KOPT-K1 (cell line): ENCODE data around the gene CCL27.
"Not testable (repeated sequence)": the region's sequence is repeated elsewhere in the genome, so short reads cannot be mapped to it uniquely, and the experiment has no call there.

Experiments used
- H3K27ac ChIP-seq: fragments of 200-600 bp; sonication (generic); 2 replicates; pipeline ENCODE4 v1.5.1; 2016; ENCODE audit warnings: antibody characterized with exemption, mild to moderate bottlenecking, low read depth, low read length; ENCODE audit not compliant: poor library complexity, severe bottlenecking
- H3K36me3 ChIP-seq: fragments of 200-600 bp; sonication (generic); 2 replicates; pipeline ENCODE4 v1.5.1; 2017; ENCODE audit warnings: antibody characterized with exemption, mild to moderate bottlenecking, low read length, moderate library complexity; ENCODE audit not compliant: insufficient read depth
- H3K9me3 ChIP-seq: fragments of 200-600 bp; sonication (generic); 2 replicates; pipeline ENCODE4 v1.5.1; 2017; ENCODE audit warnings: antibody characterized with exemption, low read length, mild to moderate bottlenecking; ENCODE audit not compliant: insufficient read depth, poor library complexity, severe bottlenecking

CCL27 gene

DNA sequence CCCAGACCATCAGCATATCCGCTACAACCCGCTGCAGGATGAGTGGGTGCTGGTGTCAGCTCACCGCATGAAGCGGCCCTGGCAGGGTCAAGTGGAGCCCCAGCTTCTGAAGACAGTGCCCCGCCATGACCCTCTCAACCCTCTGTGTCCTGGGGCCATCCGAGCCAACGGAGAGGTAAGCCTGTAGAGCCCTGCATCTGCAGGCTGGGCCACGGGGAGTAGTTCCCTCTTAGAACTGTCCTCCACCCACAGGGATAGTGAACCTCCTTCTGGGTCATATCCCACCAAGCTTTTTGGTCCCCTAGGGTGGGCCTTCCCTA lies 15.4 kb downstream of the CCL27 start:
- peak overlapping the region; percentile 79 for H3K27ac ChIP-seq
- peaks cover 33% of the 10 kb centered on the region for H3K36me3 ChIP-seq
- H3K9me3 ChIP-seq: no peaks in the 10 kb centered on the region

- peak within 1 kb of the TSS; percentile 79 for H3K27ac ChIP-seq
- H3K9me3 ChIP-seq: no peaks in the 10 kb centered on the region
- H3K36me3 ChIP-seq: peaks cover 31% of the 10 kb centered on the region
Measured at GRCh38 chr9:34646211-34647083, 16.0 kb downstream of the CCL27 start, which contains the start of gene GALT. Gene GALT (plus strand): TSS chr9:34646675. CDS start chr9:34646705, 30 bp downstream.

GRCh38 chr9:34644766-34645314 lies 17.6 kb downstream of the CCL27 start:
- Histone ChIP-seq H3K27ac (no peak overlapping the region), H3K9me3 (no peaks in the 10 kb centered on the region), H3K36me3 (peaks cover 19% of the 10 kb centered on the region)

- Histone ChIP-seq H3K9me3 (no peaks in the 10 kb centered on the region), H3K36me3 (no peaks in the 10 kb centered on the region), H3K27ac (no peak overlapping the region)
Measured at GRCh38 chr9:34642679-34643078, 19.8 kb downstream of the CCL27 start.

GRCh38 chr9:34639322-34639721 lies 23.1 kb downstream of the CCL27 start:
- not testable (repeated sequence) for H3K9me3 ChIP-seq, H3K27ac ChIP-seq
- peaks cover 18% of the 10 kb centered on the region for H3K36me3 ChIP-seq

DNA sequence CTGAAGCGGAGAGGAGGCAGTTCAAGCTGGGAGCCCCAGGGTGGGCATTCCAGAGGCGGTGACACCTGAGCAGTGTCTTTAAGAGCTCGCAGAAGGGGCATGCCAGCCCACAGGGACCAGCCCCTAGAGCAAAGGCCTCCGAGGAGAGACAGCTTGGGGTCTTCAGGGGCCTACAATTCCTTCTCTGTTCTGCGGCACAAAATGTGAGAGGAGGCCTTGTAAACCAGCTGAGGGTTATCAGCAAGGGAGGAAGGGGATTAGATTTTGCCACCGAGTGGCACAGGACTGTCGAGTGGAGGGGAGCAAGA lies 24.4 kb downstream of the CCL27 start:
- Histone ChIP-seq H3K36me3 (peaks cover 19% of the 10 kb centered on the region), H3K9me3 (no peaks in the 10 kb centered on the region), H3K27ac (peak overlapping the region; percentile 84)

DNA sequence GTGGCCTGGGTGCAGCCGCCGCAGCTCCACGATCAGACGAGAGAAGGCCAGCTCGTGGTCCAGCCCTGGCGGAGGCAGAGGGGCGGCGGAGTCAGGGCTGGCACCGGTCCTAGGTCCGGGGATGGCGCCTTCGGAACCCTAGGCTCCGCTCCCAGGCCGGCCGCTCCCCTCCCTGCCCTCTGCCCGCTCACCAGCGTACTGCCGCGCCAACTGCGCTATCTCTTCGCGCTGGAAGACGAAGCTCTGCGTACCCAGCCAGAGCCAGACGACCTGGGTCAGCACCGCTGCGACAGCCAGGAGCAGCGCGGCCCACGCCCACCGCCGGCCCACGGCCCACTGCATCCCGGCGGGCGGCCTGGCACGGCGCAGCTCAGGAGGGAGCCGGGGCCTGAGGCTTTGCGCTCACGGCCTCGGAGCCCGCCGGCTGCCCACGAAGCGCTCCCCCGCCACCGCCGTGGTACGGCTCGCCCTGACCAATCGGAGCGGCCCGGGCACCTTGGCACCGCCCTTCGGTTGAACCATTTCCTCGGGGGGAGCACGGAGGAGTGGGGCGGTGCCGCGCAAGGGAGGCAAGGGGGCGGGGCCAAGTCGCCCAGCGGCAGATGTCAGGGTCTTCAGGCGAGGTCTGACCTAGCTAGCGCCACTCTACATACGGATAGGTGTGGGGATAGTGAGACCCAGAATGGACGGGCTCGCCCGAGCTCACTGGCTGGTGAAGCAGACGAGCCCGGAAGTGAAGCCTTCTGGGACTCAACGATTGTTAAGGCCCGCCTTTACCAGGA lies 24.9 kb downstream of the CCL27 start, which contains the start of gene SIGMAR1:
TSS of gene SIGMAR1 (minus strand) at position 432 of the 782 bp plus-strand sequence. CDS start at position 342, 90 bp downstream.
- H3K27ac ChIP-seq: peak within 1 kb of the TSS; percentile 84
- H3K9me3 ChIP-seq: no peaks in the 10 kb centered on the region
- H3K36me3 ChIP-seq: peaks cover 19% of the 10 kb centered on the region

GRCh38 chr9:34636791-34637355 lies 25.6 kb downstream of the CCL27 start:
- Histone ChIP-seq H3K36me3 (peaks cover 19% of the 10 kb centered on the region), H3K9me3 (no peaks in the 10 kb centered on the region), H3K27ac (peak overlapping the region; percentile 84)

- H3K27ac ChIP-seq: no peak overlapping the region
Measured at GRCh38 chr9:34635556-34635955, 26.9 kb downstream of the CCL27 start.

DNA sequence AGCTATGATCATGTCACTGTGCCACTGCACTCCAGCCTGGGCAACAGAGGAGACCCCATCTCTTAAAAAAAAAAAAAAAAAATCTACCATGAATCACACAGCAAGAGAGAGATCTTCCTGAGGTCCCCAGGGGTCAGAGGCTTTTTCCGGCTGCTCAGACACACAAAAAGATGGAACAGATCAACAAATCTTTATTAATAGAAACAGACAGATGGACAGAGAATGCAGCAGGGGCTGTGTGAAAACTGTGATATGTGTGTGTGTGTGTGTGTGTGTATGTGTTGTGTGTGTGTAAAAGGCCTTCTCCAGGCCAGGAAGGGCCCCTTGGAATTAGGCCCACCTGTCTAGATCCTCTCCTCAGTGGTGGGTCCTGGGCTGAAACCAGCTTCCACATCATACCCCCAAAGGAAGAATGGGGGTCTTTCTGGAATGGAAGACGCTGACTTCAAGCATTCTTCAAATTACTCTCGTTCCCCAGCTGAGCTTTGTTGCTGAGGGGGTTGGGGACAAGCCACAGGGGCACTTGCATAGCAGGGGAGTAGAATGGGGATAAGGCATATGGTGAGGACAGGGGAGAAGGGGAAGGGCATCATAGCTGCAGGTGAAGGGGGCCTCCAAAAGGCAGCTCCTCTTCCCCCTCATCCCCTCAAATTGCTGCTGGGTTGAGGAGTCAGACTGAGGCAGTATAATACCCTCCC lies 27.8 kb downstream of the CCL27 start:
- Histone ChIP-seq H3K36me3 (peaks cover 19% of the 10 kb centered on the region), H3K9me3 (no peaks in the 10 kb centered on the region), H3K27ac (no peak overlapping the region)

More at GRCh38 chr9:34635556-34635955, 26.9 kb downstream of the CCL27 start:
- Histone ChIP-seq H3K9me3 (no peaks in the 10 kb centered on the region), H3K36me3 (peaks cover 19% of the 10 kb centered on the region)

DNA sequence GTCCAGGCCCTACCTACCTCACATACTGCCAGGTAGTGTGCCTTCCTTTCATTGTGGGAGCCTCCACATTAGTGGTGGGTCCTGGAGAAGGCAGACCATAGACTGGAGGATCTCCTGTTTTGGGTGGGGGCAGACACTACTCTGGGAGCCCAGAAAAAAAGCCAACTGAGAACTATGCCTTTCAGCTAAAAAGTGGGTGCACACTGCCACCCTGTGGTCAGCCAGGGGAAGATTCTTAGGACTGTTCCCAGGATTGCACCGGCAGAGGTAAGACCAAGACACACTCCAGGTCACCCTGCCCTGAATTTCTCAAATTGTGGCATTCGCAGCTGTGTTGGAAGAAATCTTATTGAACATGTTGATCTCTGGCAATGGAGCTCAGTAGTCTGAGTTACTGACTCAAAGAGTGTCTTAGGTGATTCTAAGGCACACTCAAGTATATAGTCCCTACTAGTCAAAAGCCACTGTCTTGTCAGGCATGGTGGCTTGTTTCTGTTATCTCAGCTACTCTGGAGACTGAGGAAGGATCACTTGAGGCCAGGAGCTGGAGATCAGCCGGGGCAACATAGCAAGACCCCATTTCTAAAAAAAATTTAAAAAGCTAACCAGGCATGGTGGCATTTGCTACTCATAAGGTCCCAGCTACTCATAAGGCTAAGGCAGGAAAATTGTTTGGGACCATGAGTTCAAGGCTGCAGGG lies 28.5 kb downstream of the CCL27 start:
- H3K36me3 ChIP-seq: peaks cover 19% of the 10 kb centered on the region
- H3K27ac ChIP-seq: no peak overlapping the region
- H3K9me3 ChIP-seq: no peaks in the 10 kb centered on the region

DNA sequence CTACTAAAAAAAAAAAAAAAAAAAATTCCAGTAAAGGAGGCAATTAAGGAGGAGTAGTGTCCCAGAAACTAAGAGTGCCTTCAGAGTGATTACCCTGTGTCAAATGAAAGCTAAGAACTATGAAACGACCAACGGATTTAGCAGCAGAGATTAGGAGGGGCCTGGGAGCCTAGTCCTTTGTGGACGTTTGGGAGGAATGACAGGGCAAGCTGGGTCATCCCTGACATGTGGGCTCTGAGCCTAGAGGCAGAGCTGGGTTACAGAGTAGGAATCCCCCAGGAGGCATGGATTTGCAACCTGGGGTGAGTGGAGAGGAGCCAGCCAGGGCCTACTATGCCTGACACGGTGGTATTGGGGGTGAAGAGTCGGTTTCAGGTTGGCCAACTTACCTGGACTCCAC lies 29.3 kb downstream of the CCL27 start:
- peaks cover 19% of the 10 kb centered on the region for H3K36me3 ChIP-seq
- no peaks in the 10 kb centered on the region for H3K9me3 ChIP-seq
- H3K27ac ChIP-seq: no peak overlapping the region

DNA sequence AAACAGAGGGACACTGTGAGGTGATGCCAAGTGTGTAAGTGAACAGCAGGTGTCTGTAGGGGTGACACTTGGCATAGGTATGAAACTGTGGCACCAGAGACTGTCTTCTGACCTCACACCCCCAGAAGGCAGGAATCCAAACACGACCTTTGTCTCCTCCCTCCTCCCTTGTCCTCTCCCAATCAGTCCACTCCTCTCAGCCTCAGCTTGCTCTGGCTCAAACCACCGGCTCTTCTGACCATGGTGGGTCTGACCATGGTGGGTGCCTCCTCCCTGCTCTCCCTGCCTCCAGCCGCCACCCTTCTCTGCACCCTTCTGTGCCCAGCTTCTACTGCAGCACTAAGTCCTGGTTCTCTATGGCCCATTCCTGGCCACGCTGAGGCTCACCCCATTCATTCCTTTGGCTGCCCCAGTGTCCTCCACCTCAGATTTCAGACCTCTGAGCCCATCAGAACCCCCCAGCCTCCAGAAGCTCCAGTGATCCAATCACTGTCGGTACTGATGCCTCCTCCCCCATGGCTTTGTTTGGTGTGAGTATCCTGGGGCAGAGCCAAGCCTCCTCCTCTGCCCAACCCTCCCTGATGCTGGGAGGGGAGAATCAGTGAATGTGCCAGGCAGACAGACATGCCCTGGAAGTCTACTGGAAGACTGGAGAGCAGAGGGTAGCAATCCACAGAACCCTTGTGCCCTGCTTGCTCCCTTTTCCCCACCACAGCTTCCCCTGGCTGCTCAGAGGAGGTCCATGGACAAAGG lies 31.9 kb downstream of the CCL27 start:
- H3K27ac ChIP-seq: no peak overlapping the region
- H3K9me3 ChIP-seq: no peaks in the 10 kb centered on the region

DNA sequence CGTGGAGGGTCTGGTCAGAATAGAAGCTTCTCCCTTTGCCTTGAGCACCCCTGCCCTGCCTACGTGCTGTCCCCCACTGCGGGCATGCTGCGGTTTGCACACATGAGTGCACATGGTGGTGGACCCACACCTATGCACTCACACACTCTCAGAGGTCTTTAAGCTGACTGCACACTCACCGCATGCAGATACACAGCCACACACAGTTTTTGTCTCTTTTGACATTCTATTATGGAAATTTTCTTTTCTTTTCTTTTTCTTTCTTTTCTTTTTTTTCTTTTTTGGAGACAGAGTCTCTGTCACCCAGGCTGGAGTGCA lies 33.0 kb downstream of the CCL27 start:
- H3K36me3 ChIP-seq: peaks cover 2% of the 10 kb centered on the region; the same call in 1 of the 2 replicates
- no peak overlapping the region for H3K27ac ChIP-seq
- no peaks in the 10 kb centered on the region for H3K9me3 ChIP-seq

More for the DNA sequence above, 31.9 kb downstream of the CCL27 start:
- H3K36me3 ChIP-seq: peaks cover 14% of the 10 kb centered on the region
